H1 (cell line): Measurements from ENCODE around the gene ZNF318. TPM values are rescaled to one million over a fixed set of nuclear protein-coding genes. Genes with fewer than 3 reads are reported as not detected.

Experiments used
- CTCF ChIA-PET: fragments of 300-600 bp; sonication (Branson Sonifier 250); formaldehyde crosslinking; loops from one replicate; lab custom pipeline; 2021; ENCODE audit not compliant: partially characterized antibody; lab: Charles Lee
- POLR2A ChIA-PET: fragments of 300-600 bp; sonication (Branson Sonifier 250); formaldehyde crosslinking; loops from one replicate; lab custom pipeline; 2021; ENCODE audit warnings: inconsistent platforms; ENCODE audit not compliant: partially characterized antibody; lab: Charles Lee
- DNase-seq, 2 experiments: peaks; one replicate each; pipeline versions ENCODE4 v3.0.0 to v3.0.0-alpha.2; 2010 to 2022; ENCODE audit warnings: low spot score in 2 of 2, low read depth in 1 of 2, mixed read lengths in 1 of 2
- FAIRE-seq: peaks from 2 replicates; lab custom pipeline; 2011; peaks lifted over from hg19 to GRCh38; lab: Jason Lieb, UNC
- H2AFZ ChIP-seq: 2 replicates; pipeline ENCODE4 v1.8.1; 2012; ENCODE audit warnings: low read length, inconsistent platforms
- H2AK5ac ChIP-seq: 2 replicates; pipeline ENCODE4 v1.6.1; 2013; ENCODE audit warnings: low read depth, low read length
- H2BK120ac ChIP-seq: replicated peaks from 2 replicates; pipeline ENCODE3; 2013; ENCODE audit warnings: low read depth, low read length, inconsistent platforms
- H2BK12ac ChIP-seq: 2 replicates; pipeline ENCODE4 v1.6.1; 2013; ENCODE audit warnings: low read depth, low read length
- H2BK15ac ChIP-seq: 2 replicates; pipeline ENCODE4 v1.6.1; 2013; ENCODE audit warnings: low read length
- H2BK20ac ChIP-seq: 2 replicates; pipeline ENCODE4 v1.6.1; 2013; ENCODE audit warnings: low read length
- H2BK5ac ChIP-seq: 2 replicates; pipeline ENCODE4 v1.6.1; 2013; ENCODE audit warnings: low read depth, low read length
- H3K14ac ChIP-seq: 2 replicates; pipeline ENCODE4 v1.6.1; 2013; ENCODE audit warnings: inconsistent platforms; ENCODE audit not compliant: insufficient read length
- H3K18ac ChIP-seq: 2 replicates; pipeline ENCODE4 v1.6.1; 2013; ENCODE audit warnings: low read length; ENCODE audit errors: extremely low read depth
- H3K23ac ChIP-seq: 2 replicates; pipeline ENCODE4 v1.6.1; 2013; ENCODE audit warnings: inconsistent platforms; ENCODE audit not compliant: insufficient read length
- H3K23me2 ChIP-seq: 2 replicates; pipeline ENCODE4 v1.6.1; 2013; ENCODE audit warnings: low read depth, low read length
- H3K27ac ChIP-seq: 2 replicates; pipeline ENCODE4 v1.6.1; 2011; ENCODE audit warnings: low read depth, low read length, inconsistent platforms
- H3K27me3 ChIP-seq, 4 experiments: replicated peaks in 1 of 4; 1 replicate in 1 of 4; 2 replicates in 3 of 4; pipeline versions ENCODE4 v1.6.1 to v1.8.1; 2011 to 2013; ENCODE audit warnings: low read length in 3 of 4, mild to moderate bottlenecking in 3 of 4, inconsistent platforms in 2 of 4, mixed read lengths in 2 of 4, moderate library complexity in 1 of 4; ENCODE audit not compliant: control insufficient read depth in 3 of 4, insufficient read depth in 3 of 4; ENCODE audit errors: extremely low read depth in 1 of 4
- H3K36me3 ChIP-seq, 4 experiments: 2 replicates each; pipeline versions ENCODE4 v1.6.1 to v1.8.1; 2011 to 2013; ENCODE audit warnings: mild to moderate bottlenecking in 4 of 4, low read length in 3 of 4, moderate library complexity in 2 of 4, control low read depth in 1 of 4, inconsistent platforms in 1 of 4; ENCODE audit not compliant: insufficient read depth in 4 of 4, control insufficient read depth in 2 of 4
- H3K4ac ChIP-seq: replicated peaks from 2 replicates; pipeline ENCODE3; 2013; ENCODE audit warnings: low read length, low read depth, mixed read lengths, inconsistent platforms; ENCODE audit not compliant: insufficient read length
- H3K4me1 ChIP-seq, 4 experiments: replicated peaks in 1 of 4; 1 replicate in 1 of 4; 2 replicates in 3 of 4; pipeline versions ENCODE4 v1.6.1 to v1.8.1; 2011 to 2013; ENCODE audit warnings: low read length in 3 of 4, inconsistent platforms in 2 of 4, mixed read lengths in 1 of 4; ENCODE audit not compliant: insufficient read depth in 4 of 4, control insufficient read depth in 3 of 4
- H3K4me2 ChIP-seq, 2 experiments: 2 replicates each; pipeline versions ENCODE4 v1.6.1 to v1.8.1; 2011 to 2013; ENCODE audit warnings: low read depth in 2 of 2, low read length in 2 of 2, control low read depth in 1 of 2, inconsistent platforms in 1 of 2, mild to moderate bottlenecking in 1 of 2; ENCODE audit not compliant: insufficient read depth in 1 of 2
- H3K4me3 ChIP-seq, 4 experiments: fragments of 200-600, 300-600 bp in 1 of 4; sonication (generic), shearing (Covaris generic), sonication (Bioruptor Twin) in 1 of 4; 2 replicates each; pipeline versions ENCODE4 v1.5.1 to v1.8.1; 2011 to 2016; ENCODE audit warnings: low read length in 4 of 4, low read depth in 3 of 4, control low read depth in 2 of 4, inconsistent platforms in 2 of 4, mild to moderate bottlenecking in 2 of 4, mixed read lengths in 1 of 4, moderate library complexity in 1 of 4; ENCODE audit not compliant: insufficient read depth in 2 of 4; ENCODE audit errors: extremely low read depth in 1 of 4
- H3K56ac ChIP-seq: replicated peaks from 2 replicates; pipeline ENCODE3; 2013; ENCODE audit warnings: low read depth, mild to moderate bottlenecking, mixed read lengths, low read length, inconsistent platforms; ENCODE audit not compliant: insufficient read length
- H3K79me1 ChIP-seq: 2 replicates; pipeline ENCODE4 v1.6.1; 2013; ENCODE audit warnings: low read depth, low read length, control low read depth
- H3K79me2 ChIP-seq, 2 experiments: 2 replicates each; pipeline versions ENCODE4 v1.6.1 to v1.8.1; 2012 to 2013; ENCODE audit warnings: low read length in 2 of 2, mild to moderate bottlenecking in 2 of 2, inconsistent platforms in 1 of 2; ENCODE audit not compliant: insufficient read depth in 2 of 2, control insufficient read depth in 1 of 2
- H3K9ac ChIP-seq, 4 experiments: replicated peaks in 1 of 4; 1 replicate in 1 of 4; 2 replicates in 3 of 4; pipeline versions ENCODE4 v1.6.1 to v1.8.1; 2011 to 2013; ENCODE audit warnings: low read depth in 3 of 4, low read length in 3 of 4, control low read depth in 2 of 4, mild to moderate bottlenecking in 2 of 4, moderate library complexity in 2 of 4, inconsistent platforms in 1 of 4; ENCODE audit errors: extremely low read depth in 1 of 4
- H3K9me3 ChIP-seq, 2 experiments: 2 replicates each; pipeline versions ENCODE4 v1.6.1 to v1.8.1; 2012 to 2013; ENCODE audit warnings: mild to moderate bottlenecking in 2 of 2, moderate library complexity in 2 of 2, control low read depth in 1 of 2, inconsistent platforms in 1 of 2, low read depth in 1 of 2, low read length in 1 of 2, mixed read lengths in 1 of 2; ENCODE audit not compliant: insufficient read depth in 2 of 2
- H4K20me1 ChIP-seq, 2 experiments: replicated peaks in 1 of 2; 2 replicates each; pipeline versions ENCODE3 to v1.8.1; 2011 to 2013; ENCODE audit warnings: inconsistent platforms in 2 of 2, low read length in 2 of 2, mild to moderate bottlenecking in 1 of 2; ENCODE audit not compliant: insufficient read depth in 2 of 2, control insufficient read depth in 1 of 2
- H4K5ac ChIP-seq: 2 replicates; pipeline ENCODE4 v1.6.1; 2013; ENCODE audit warnings: low read length, low read depth, mixed read lengths, inconsistent platforms; ENCODE audit not compliant: insufficient read length
- H4K8ac ChIP-seq: 2 replicates; pipeline ENCODE4 v1.8.0; 2013; ENCODE audit warnings: mild to moderate bottlenecking, moderate library complexity, low read length, inconsistent platforms; ENCODE audit not compliant: insufficient read depth; ENCODE audit errors: extremely low read depth
- H4K91ac ChIP-seq: replicated peaks from 2 replicates; pipeline ENCODE3; 2013; ENCODE audit warnings: low read length, mixed read lengths, inconsistent platforms; ENCODE audit not compliant: insufficient read length
- CBX5 ChIP-seq: fragments of 300-800, 300-1000 bp; sonication (generic); IDR thresholded peaks from 2 replicates; pipeline ENCODE4 v1.7.1; 2016; ENCODE audit warnings: antibody characterized with exemption, low read length, low read depth
- KDM1A ChIP-seq: fragments of 200-600, 300-600 bp; sonication (generic); IDR thresholded peaks from 2 replicates; pipeline ENCODE4 v1.7.1; 2016; ENCODE audit warnings: mild to moderate bottlenecking, low read length, borderline replicate concordance
- WGBS, 2 experiments: shearing (Covaris generic) in 1 of 2; methylation state at CpG; one replicate each; pipeline versions ENCODE4 v1.1.6 to v1.1.7; 2013 to 2015; ENCODE audit warnings: low lambda C conversion rate in 2 of 2, mixed read lengths in 2 of 2, inconsistent platforms in 1 of 2, low coverage in 1 of 2, missing lambda C conversion rate in 1 of 2; ENCODE audit not compliant: insufficient replicate concordance in 2 of 2, insufficient coverage in 1 of 2, insufficient read length in 1 of 2; ENCODE audit errors: extremely low coverage in 1 of 2, missing lambda C conversion rate in 1 of 2; 5-methylcytosine and 5-hydroxymethylcytosine counted together
- polyA plus RNA-seq, 7 experiments: library from polyadenylated mRNA; depleted of rRNA in 3 of 7; stranded (reverse) in 5 of 7; unstranded in 2 of 7; fragments of >200 nt in 5 of 7; fragments of 200-250 nt in 2 of 7; gene quantifications; 1 replicate in 5 of 7; 2 replicates in 1 of 7; 4 replicates in 1 of 7; pipeline versions ENCODE4 v1.2.1 to v1.2.3, GENCODE V29; 2011 to 2013; ENCODE audit warnings: missing spikeins in 2 of 7, mixed read lengths in 2 of 7
- total RNA-seq: library from RNA; stranded (reverse); fragmentation: NEBNext Ultra II Directional; extraction: Animal tissue kit (Norgen Biotek cat#: 25700); gene quantifications from 2 replicates; pipeline ENCODE4 v1.2.1, GENCODE V29; 2021

Gene ZNF318
- total and polyA plus RNA-seq, 2 of the 8 experiments (the other 6 are each of a cell fraction or from before 2014, with no cell fraction given) = 10.2 to 22.1 TPM

- Histone ChIP-seq H2AFZ (no peak overlapping the region), H4K20me1 (peaks cover 0 to 6% of the 10 kb centered on the region in 2 experiments), H3K18ac (no peak overlapping the region), H4K5ac (no peak overlapping the region), H3K14ac (no peak overlapping the region), H3K9me3 (no peaks in the 10 kb centered on the region), H3K4me3 (no peak overlapping the region), H2BK20ac (no peak overlapping the region), H3K23ac (no peak overlapping the region), H2BK15ac (no peak overlapping the region), H2AK5ac (0 out of 2 replicates have a peak overlapping the region, but pooled peaks have one; percentile 32), H2BK12ac (no peak overlapping the region), H3K36me3 (no peaks in the 10 kb centered on the region; a peak in 1 of 8 replicates), H3K27ac (no peak overlapping the region), H2BK5ac (no peak overlapping the region), H3K23me2 (peaks cover 10% of the 10 kb centered on the region; the same call in 1 of the 2 replicates), H3K9ac (no peak overlapping the region), H4K8ac (no peak overlapping the region; the same call in 1 of the 2 replicates), H3K4me2 (no peak overlapping the region), H3K27me3 (peaks cover 0 to 2% (median 0%) of the 10 kb centered on the region in 4 experiments; a peak in 1 of 7 replicates), H4K91ac (no peak overlapping the region), H3K56ac (no peak overlapping the region), H3K4ac (no peak overlapping the region), H3K79me1 (no peaks in the 10 kb centered on the region), H3K79me2 (no peaks in the 10 kb centered on the region), H2BK120ac (no peak overlapping the region), H3K4me1 (no peaks in the 10 kb centered on the region)
- ChIA-PET POLR2A (interaction anchor here (1.0 to 5.7 kb wide), 4 partner anchors 10 to 23 kb away, joined by 3 to 45 read pairs (median 10); partner anchors contain the start of gene CRIP3), CTCF (interaction anchor here (1.1 to 5.9 kb wide), 4 partner anchors 9 to 208 kb away, joined by 3 to 50 read pairs (median 10); partner anchors contain the start of gene CRIP3)
- DNase-seq (no peak), FAIRE-seq (no peak)
- TF ChIP-seq CBX5 (no peak), KDM1A (peak; percentile 82; the same call in 1 of the 2 replicates)
- WGBS, 2 experiments = 82% methylated on average over 12 of the region's 12 CpGs; no CpG with 5 or more reads in 1 of the 2 experiments
Measured at GRCh38 chr6:43298565-43299337, 70.7 kb downstream of the ZNF318 start.
